ENCODE results near the gene RABL6. TPM values are rescaled to one million over a fixed set of nuclear protein-coding genes. Genes with fewer than 3 reads are reported as not detected.
"Not testable (repeated sequence)": the region's sequence is repeated elsewhere in the genome, so short reads cannot be mapped to it uniquely, and the experiment has no call there.

The RABL6 gene
- polyA plus RNA-seq, 2 donors: 46.5 to 61.7 TPM

- H3K36me3 ChIP-seq (ENCODE audit: control insufficient read depth in 2 of 2, insufficient read depth in 2 of 2, low read length in 1 of 2): peaks cover 21 to 68% of the 10 kb centered on the region in 2 donors
- no peak overlapping the region for H3K4me3 ChIP-seq (ENCODE audit: low read depth in 1 of 2, low read length in 2 of 2)
- WGBS, 2 donors: 89 to 93% methylated on average over 14 of the region's 14 CpGs
- H3K9me3 ChIP-seq (ENCODE audit: control insufficient read depth in 2 of 2, insufficient read depth in 1 of 2, low read depth in 1 of 2, low read length in 1 of 2): no peaks in the 10 kb centered on the region
- no peaks in the 10 kb centered on the region for H3K27me3 ChIP-seq (ENCODE audit: control insufficient read depth in 1 of 2, insufficient read depth in 2 of 2, low read length in 2 of 2)
- H3K4me1 ChIP-seq (ENCODE audit: control insufficient read depth in 2 of 2, insufficient read depth in 2 of 2, low read length in 1 of 2): no peaks in the 10 kb centered on the region
- H3K27ac ChIP-seq (ENCODE audit: low read depth in 2 of 2, low read length in 1 of 2): no peak overlapping the region
These were observed 20.2 kb downstream of the RABL6 start for GRCh38 chr9:136827794-136828473.

- Histone ChIP-seq H3K27ac (ENCODE audit: low read depth in 2 of 2, low read length in 1 of 2) (no peak overlapping the region), H3K27me3 (ENCODE audit: control insufficient read depth in 1 of 2, insufficient read depth in 2 of 2, low read length in 2 of 2) (no peaks in the 10 kb centered on the region), H3K9me3 (ENCODE audit: control insufficient read depth in 2 of 2, insufficient read depth in 1 of 2, low read depth in 1 of 2, low read length in 1 of 2) (no peaks in the 10 kb centered on the region), H3K4me1 (ENCODE audit: control insufficient read depth in 2 of 2, insufficient read depth in 2 of 2, low read length in 1 of 2) (no peaks in the 10 kb centered on the region), H3K36me3 (ENCODE audit: control insufficient read depth in 2 of 2, insufficient read depth in 2 of 2, low read length in 1 of 2) (peaks cover 19 to 65% of the 10 kb centered on the region in 2 donors), H3K4me3 (ENCODE audit: low read depth in 1 of 2, low read length in 2 of 2) (no peak overlapping the region)
- WGBS, 2 donors: 92 to 95% methylated on average over 31 of the region's 31 CpGs
These were observed 20.9 kb downstream of the RABL6 start for GRCh38 chr9:136828474-136829140.

GRCh38 chr9:136829412-136829811 is 21.7 kb downstream of the RABL6 start:
- Histone ChIP-seq H3K36me3 (ENCODE audit: control insufficient read depth in 2 of 2, insufficient read depth in 2 of 2, low read length in 1 of 2) (peaks cover 18 to 65% of the 10 kb centered on the region in 2 donors), H3K27ac (ENCODE audit: low read depth in 2 of 2, low read length in 1 of 2) (no peak overlapping the region), H3K4me1 (ENCODE audit: control insufficient read depth in 2 of 2, insufficient read depth in 2 of 2, low read length in 1 of 2) (no peaks in the 10 kb centered on the region), H3K4me3 (ENCODE audit: low read depth in 1 of 2, low read length in 2 of 2) (no peak overlapping the region), H3K9me3 (ENCODE audit: control insufficient read depth in 2 of 2, insufficient read depth in 1 of 2, low read depth in 1 of 2, low read length in 1 of 2) (no peaks in the 10 kb centered on the region), H3K27me3 (ENCODE audit: control insufficient read depth in 1 of 2, insufficient read depth in 2 of 2, low read length in 2 of 2) (no peaks in the 10 kb centered on the region)
- 94% methylated on average over 14 of the region's 14 CpGs for WGBS, 2 donors

GRCh38 chr9:136829981-136830885 is 22.5 kb downstream of the RABL6 start:
- H3K27ac ChIP-seq (ENCODE audit: low read depth in 2 of 2, low read length in 1 of 2): no peak overlapping the region
- H3K4me3 ChIP-seq (ENCODE audit: low read depth in 1 of 2, low read length in 2 of 2): no peak overlapping the region
- no peaks in the 10 kb centered on the region for H3K27me3 ChIP-seq (ENCODE audit: control insufficient read depth in 1 of 2, insufficient read depth in 2 of 2, low read length in 2 of 2)
- H3K36me3 ChIP-seq (ENCODE audit: control insufficient read depth in 2 of 2, insufficient read depth in 2 of 2, low read length in 1 of 2): peaks cover 10 to 60% of the 10 kb centered on the region in 2 donors
- WGBS, 2 donors: 90 to 91% methylated on average over 41 of the region's 41 CpGs
- H3K9me3 ChIP-seq (ENCODE audit: control insufficient read depth in 2 of 2, insufficient read depth in 1 of 2, low read depth in 1 of 2, low read length in 1 of 2): no peaks in the 10 kb centered on the region
- H3K4me1 ChIP-seq (ENCODE audit: control insufficient read depth in 2 of 2, insufficient read depth in 2 of 2, low read length in 1 of 2): no peaks in the 10 kb centered on the region

- H3K4me1 ChIP-seq (ENCODE audit: control insufficient read depth in 2 of 2, insufficient read depth in 2 of 2, low read length in 1 of 2): no peaks in the 10 kb centered on the region
- no peak overlapping the region for H3K27ac ChIP-seq (ENCODE audit: low read depth in 2 of 2, low read length in 1 of 2)
- no peak overlapping the region for H3K4me3 ChIP-seq (ENCODE audit: low read depth in 1 of 2, low read length in 2 of 2)
- no peaks in the 10 kb centered on the region for H3K9me3 ChIP-seq (ENCODE audit: control insufficient read depth in 2 of 2, insufficient read depth in 1 of 2, low read depth in 1 of 2, low read length in 1 of 2)
- H3K36me3 ChIP-seq (ENCODE audit: control insufficient read depth in 2 of 2, insufficient read depth in 2 of 2, low read length in 1 of 2): peaks cover 9 to 60% of the 10 kb centered on the region in 2 donors
- H3K27me3 ChIP-seq (ENCODE audit: control insufficient read depth in 1 of 2, insufficient read depth in 2 of 2, low read length in 2 of 2): no peaks in the 10 kb centered on the region
- 91 to 92% methylated on average over 29 to 30 of the region's 30 CpGs for WGBS, 2 donors
These were observed 23.4 kb downstream of the RABL6 start for GRCh38 chr9:136831002-136831719.

- no peak overlapping the region for H3K27ac ChIP-seq (ENCODE audit: low read depth in 2 of 2, low read length in 1 of 2)
These were observed 24.0 kb downstream of the RABL6 start for GRCh38 chr9:136831720-136832104.

GRCh38 chr9:136832581-136832980 is 24.8 kb downstream of the RABL6 start:
- peaks cover 8 to 53% of the 10 kb centered on the region in 2 donors for H3K36me3 ChIP-seq (ENCODE audit: control insufficient read depth in 2 of 2, insufficient read depth in 2 of 2, low read length in 1 of 2)
- H3K27me3 ChIP-seq (ENCODE audit: control insufficient read depth in 1 of 2, insufficient read depth in 2 of 2, low read length in 2 of 2): no peaks in the 10 kb centered on the region
- H3K27ac ChIP-seq (ENCODE audit: low read depth in 2 of 2, low read length in 1 of 2): no peak overlapping the region
- 91 to 93% methylated on average over 9 of the region's 9 CpGs for WGBS, 2 donors
- no peaks in the 10 kb centered on the region for H3K9me3 ChIP-seq (ENCODE audit: control insufficient read depth in 2 of 2, insufficient read depth in 1 of 2, low read depth in 1 of 2, low read length in 1 of 2)
- H3K4me1 ChIP-seq (ENCODE audit: control insufficient read depth in 2 of 2, insufficient read depth in 2 of 2, low read length in 1 of 2): no peaks in the 10 kb centered on the region
- no peak overlapping the region for H3K4me3 ChIP-seq (ENCODE audit: low read depth in 1 of 2, low read length in 2 of 2)

More at GRCh38 chr9:136831720-136832104, 24.0 kb downstream of the RABL6 start:
- no peak overlapping the region for H3K4me3 ChIP-seq (ENCODE audit: low read depth in 1 of 2, low read length in 2 of 2)
- H3K9me3 ChIP-seq (ENCODE audit: control insufficient read depth in 2 of 2, insufficient read depth in 1 of 2, low read depth in 1 of 2, low read length in 1 of 2): no peaks in the 10 kb centered on the region
- no peaks in the 10 kb centered on the region for H3K27me3 ChIP-seq (ENCODE audit: control insufficient read depth in 1 of 2, insufficient read depth in 2 of 2, low read length in 2 of 2)
- H3K36me3 ChIP-seq (ENCODE audit: control insufficient read depth in 2 of 2, insufficient read depth in 2 of 2, low read length in 1 of 2): peaks cover 8 to 61% of the 10 kb centered on the region in 2 donors
- 91 to 92% methylated on average over 23 of the region's 23 CpGs for WGBS, 2 donors
- no peaks in the 10 kb centered on the region for H3K4me1 ChIP-seq (ENCODE audit: control insufficient read depth in 2 of 2, insufficient read depth in 2 of 2, low read length in 1 of 2)

- H3K4me3 ChIP-seq (ENCODE audit: low read depth in 1 of 2, low read length in 2 of 2); H3K27me3 ChIP-seq (ENCODE audit: control insufficient read depth in 1 of 2, insufficient read depth in 2 of 2, low read length in 2 of 2); H3K4me1 ChIP-seq (ENCODE audit: control insufficient read depth in 2 of 2, insufficient read depth in 2 of 2, low read length in 1 of 2); H3K9me3 ChIP-seq (ENCODE audit: control insufficient read depth in 2 of 2, insufficient read depth in 1 of 2, low read depth in 1 of 2, low read length in 1 of 2); H3K27ac ChIP-seq (ENCODE audit: low read depth in 2 of 2, low read length in 1 of 2): not testable (repeated sequence)
- 83 to 86% methylated on average over 15 to 16 of the region's 16 CpGs for WGBS, 2 donors
- peaks cover 8 to 51% of the 10 kb centered on the region in 2 donors for H3K36me3 ChIP-seq (ENCODE audit: control insufficient read depth in 2 of 2, insufficient read depth in 2 of 2, low read length in 1 of 2)
These were observed 25.8 kb downstream of the RABL6 start for GRCh38 chr9:136833381-136834048.

All from esophagus (tissue), 2 donors.